GM21717 (cell line): ENCODE measurements around the gene ZDHHC13.

Source experiments
- ATAC-seq: cut with Tn5 transposase; IDR thresholded peaks from one replicate; pipeline ENCODE4 v1.9.1; 2021; ENCODE audit warnings: mild to moderate bottlenecking, moderate library complexity; ENCODE audit not compliant: unreplicated experiment

Gene ZDHHC13, protein sequence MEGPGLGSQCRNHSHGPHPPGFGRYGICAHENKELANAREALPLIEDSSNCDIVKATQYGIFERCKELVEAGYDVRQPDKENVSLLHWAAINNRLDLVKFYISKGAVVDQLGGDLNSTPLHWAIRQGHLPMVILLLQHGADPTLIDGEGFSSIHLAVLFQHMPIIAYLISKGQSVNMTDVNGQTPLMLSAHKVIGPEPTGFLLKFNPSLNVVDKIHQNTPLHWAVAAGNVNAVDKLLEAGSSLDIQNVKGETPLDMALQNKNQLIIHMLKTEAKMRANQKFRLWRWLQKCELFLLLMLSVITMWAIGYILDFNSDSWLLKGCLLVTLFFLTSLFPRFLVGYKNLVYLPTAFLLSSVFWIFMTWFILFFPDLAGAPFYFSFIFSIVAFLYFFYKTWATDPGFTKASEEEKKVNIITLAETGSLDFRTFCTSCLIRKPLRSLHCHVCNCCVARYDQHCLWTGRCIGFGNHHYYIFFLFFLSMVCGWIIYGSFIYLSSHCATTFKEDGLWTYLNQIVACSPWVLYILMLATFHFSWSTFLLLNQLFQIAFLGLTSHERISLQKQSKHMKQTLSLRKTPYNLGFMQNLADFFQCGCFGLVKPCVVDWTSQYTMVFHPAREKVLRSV

DNA sequence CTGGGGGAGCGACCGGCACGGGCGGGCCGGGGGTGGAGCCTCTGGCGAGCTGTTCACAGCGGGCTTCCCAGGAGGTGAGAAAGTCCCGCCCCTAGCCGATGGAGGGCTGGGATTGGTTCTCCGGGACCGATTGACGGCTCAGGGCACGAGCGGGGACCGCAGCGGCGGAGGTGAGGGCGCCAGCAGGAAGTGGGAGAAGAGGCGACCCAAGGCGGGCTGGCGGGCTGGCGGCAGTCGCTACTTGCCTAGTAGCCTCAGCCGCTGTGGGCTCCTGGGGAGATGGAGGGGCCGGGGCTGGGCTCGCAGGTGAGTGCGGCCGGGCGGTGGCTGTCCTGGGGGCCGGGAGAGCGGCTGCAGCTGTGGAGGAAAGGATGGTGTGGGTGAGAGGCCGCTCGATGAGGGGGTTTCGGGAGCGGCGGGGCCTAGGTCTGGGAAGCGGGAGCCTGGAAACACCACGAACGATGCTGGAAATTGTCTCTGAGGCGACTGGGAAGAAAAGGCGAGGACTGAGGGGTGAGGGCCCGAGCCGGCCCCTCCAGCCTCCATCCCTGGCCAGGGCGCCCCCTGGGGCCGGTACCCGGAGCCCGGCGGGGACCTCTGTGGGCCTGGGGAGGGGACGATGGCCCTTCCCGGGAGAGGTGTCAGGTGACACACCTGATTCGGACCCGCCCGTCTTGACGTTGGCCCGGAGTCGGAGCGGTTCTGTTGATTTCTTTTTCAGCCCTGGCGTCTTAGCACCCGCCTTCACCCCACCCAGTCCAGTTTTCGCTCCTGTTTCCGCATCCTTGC is at the start of gene ZDHHC13:
Gene ZDHHC13, plus strand, starts transcription at position 198 of the 789 bp plus-strand sequence. Its CDS starts 82 bp downstream, at position 280.
- ATAC-seq, result peak; percentile 99

DNA sequence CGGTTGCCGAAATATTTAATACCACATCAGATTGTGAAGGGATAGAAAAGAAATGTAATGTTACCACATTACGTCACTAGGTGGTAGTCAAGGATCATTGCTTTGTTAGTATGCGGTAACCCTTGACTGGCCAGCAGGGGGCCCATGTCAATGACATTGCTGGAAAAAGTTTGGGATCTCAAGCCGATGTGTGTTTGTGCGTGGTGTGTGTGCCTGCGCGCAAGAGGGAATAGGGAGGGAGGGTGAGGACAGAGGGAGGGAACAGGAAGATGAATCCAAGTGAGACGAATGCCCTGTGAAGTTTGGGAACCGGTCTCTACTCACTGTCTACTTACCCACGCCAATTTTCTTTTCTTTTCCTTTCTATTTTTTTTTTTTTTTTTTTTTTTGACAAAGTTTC is 45.7 kb upstream of the ZDHHC13 start:
- peak; percentile 96 for ATAC-seq

DNA sequence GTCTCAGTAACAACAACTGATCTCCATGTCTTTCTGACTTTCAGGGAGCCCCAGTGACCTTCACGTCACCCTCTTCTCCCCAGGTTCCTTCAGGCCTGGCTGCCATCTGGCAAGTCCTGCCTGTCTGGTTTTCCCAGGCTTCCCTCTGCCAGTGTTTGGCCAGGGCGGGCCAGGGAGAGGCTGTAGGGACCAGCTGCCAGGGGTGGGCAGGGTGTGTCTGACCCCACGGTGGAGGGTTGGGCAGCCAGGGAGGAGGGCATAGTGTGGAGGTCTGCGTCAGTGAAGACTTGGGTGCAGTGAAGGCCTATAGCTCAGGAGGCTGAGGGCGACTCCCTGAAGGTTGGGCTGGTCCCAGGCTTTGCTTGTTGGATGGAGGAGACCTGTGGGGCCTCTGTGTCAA is 44.5 kb upstream of the ZDHHC13 start:
- ATAC-seq, result no peak

DNA sequence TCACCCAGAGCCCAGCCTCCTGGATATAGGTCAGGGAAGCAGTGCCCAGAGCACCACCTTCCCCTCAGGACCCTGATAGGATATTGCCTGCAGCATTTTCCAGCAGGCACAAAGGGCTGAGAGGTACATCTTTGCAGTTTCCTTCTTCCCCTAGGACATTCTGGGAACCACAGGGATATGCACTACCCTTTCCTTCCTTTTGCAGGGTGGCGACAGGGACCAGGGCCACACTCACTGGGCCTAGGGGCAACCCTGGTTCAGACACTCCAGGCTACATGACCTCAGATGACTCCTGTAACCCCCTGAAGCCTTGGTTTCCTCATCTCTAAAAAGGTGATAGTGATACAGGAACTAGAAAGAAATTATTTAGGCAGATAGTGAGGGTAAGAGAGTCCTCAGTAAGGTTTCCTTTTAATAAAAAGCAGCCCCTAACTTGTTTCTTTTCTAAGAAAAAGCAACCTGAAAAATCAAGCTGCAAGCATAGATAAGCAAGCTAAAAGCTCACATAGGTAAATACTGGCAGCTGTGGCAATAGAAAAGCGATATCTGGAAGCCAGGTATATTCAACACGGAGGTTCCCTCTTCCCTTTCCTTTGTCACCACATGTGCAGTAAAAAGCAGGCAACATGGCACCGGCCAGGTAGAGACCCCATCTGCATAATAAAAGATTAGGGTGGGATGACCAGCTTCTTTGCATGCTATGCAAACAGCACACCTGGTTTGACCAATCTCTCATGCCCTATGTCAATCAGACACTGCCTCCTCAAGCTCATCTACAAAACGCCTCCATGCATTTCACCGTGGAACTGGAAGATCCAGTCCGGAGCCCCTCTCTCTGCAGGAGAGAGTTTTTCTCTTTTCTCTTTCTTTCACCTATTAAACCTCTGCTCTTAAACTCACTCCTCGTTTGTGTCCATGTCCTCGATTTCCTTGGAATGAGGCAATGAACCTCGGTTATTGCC is 43.2 kb upstream of the ZDHHC13 start:
- ATAC-seq, result no peak

DNA sequence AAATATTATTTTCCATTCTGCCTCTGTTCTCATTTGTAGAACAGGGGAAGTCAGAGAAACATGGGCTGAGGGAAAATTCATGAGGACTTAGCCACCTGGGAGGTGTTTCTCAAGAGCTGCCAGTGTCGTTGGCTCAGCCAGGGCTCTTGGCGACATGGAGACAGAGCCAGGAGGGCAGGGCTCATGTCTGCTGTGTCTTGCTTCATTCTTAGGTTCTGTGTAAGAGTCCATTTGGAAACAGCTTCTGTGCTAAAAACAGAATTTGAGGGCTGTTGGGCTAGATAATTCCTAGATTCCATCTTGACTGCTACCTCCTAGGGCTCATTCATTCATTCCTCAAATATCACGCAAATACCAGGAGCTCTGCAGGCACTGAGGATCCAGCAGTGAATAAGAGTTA is 41.3 kb upstream of the ZDHHC13 start:
- ATAC-seq, result no peak

DNA sequence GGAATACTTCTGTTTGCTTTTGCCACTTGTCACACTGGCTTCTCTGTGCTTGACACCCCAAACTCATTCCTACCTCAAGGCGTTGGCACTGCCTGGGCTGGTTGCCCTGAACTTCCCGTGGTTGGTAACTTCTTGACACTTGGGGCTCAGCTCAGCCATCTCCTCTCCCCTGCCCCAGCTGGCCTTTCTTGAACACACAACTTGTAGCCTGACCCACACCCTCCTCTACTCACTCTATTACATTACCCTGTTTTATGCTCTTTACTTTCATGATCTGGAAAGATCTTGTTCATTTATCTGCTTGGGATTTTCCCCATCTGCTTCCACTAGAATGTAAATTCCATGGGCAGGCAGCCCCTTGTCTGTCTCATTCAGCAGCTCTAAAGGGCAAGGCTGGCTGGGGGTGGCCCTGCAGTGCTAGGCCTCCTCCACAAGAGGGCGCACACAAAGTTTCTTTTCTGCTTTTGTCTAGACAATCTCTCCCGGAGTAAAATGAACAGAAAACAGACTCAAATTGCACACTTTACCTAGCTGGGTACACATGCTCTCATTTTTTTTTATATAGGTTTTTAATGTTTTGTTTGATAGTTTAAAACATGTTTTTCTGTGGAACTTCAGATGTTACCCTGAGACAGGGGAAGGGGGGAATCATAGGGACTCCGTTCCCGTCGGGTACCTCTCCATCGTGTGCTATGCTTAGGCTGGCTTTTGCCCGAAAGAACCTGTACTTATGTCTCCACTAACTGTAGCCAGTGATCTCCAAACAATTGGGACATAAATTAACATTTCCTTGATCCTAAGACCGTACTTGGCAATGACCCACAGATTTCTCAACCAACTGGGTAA is 40.0 kb upstream of the ZDHHC13 start:
- ATAC-seq, result no peak

DNA sequence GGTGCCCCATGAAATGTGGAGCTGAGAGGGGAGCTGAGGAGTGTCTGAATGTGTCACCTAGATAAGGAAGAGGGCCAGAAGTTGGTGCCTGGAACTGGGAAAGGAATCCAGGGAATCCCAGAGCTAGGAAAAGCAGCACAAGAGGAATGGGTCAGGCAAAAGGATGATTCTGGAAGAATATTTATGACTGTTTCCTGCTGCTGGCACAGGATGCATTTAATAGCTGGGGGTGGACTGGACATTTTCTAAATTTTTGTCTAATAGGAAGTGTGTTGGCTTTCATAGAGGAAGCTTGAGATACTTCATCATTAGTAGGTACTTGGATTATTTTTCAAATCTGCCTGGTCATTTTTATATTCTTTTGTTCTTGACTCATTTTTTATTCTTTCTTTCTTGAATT is 39.0 kb upstream of the ZDHHC13 start:
- ATAC-seq, result no peak

DNA sequence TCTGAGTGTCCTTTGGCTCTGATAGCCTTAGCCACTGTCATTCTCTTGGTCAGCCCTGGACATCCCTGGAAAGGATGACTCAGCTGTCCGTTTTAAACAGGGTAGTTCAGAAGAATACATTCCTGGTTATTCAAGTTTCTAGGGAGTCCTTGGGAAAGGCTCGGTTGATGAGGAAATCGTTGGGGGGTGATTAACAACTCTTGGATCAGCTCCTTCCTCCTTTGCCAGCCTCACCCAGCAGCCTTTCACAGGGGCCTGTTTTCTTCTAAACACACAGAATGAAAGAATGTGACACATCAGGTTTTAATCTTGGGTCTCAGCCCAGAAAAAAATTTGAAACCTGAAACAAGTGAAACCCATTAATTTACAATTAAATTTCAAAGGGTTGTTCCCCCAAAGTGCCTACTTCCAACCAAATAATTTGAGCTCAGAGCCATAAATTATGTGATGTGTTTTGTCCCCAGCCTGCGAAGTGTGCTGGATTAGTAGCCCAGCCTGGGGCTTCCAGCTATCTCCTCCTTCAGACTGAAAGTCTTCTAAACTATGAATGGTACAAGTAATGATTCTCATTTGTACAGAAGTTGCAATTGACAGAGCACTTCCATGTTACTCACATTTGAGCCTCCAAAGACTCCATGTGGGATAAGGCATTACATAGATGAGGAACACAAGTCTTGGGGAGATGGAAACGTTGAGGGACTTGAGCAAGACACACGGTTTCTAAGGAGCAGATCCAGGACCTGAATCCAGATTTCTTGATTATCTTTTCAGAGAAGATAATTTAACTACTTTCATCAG is 37.1 kb upstream of the ZDHHC13 start:
- ATAC-seq, result no peak

DNA sequence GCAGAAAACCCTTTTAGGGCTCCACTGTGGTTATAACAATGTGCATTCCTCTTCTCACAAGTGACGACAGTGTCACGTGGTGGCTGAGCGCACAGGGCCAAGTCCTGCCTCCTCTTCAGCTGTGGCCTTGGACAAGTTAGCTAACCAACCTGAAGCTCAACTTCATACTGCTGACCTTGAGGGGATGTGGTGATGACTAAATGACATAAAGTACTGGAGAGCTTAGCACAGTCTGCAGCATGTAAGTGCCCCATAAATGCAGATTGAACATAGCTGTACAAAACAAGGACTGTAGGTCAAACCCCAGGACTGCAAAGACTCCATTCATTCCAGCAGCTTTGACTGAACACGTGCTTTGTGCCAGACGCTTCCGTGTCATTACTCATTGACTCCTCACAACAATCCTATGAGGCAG is 36.4 kb upstream of the ZDHHC13 start:
- ATAC-seq, result no peak

DNA sequence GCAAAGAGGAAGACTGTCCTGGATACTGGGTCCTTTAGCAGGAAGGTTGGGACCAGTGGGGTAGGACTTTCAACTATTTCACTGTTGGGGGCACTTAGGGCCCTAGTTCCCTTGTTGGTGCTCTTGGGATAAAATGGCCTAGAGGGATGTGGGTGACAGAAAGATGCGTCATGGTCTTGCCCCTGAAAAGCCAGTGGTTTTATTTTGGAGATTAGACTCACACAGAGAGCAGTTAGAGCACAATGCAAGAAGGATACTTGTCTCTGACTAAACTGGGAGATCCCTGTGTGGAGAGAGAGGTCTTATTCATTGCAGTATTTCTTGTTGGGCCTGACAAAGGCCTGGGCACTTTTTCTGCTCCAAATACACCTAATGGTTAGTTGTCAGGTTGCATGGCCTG is 33.8 kb upstream of the ZDHHC13 start:
- ATAC-seq, result no peak

DNA sequence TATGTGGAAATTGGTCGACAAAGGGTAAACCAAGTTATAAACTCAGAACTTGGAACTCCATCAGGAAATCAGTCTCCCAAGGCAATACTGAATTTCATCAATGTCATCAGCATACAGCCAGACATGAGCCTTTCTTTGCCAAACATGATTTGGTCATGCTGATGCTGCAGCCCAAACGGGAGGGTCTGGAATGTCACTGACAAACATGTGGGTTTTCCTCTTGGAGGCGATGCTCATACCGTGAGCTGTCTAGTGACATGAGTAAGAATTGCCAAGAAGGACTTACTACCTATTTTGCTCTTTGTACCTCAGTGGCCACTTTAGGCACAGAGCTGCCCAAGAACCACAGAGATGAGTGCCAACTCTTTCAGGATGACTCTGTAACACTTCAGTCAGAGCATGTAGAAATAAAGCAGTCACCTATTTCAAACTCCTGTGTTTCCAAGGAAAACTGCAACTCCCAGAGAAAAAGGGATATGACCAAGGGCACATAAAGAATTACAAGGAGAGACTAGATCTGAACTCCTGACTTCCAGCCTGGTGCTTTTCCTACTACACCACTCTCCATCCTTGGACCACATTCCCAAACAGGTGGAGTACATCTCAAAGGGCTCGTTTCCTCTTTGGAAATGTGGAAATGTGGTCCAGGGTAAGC is 32.2 kb upstream of the ZDHHC13 start:
- no peak for ATAC-seq

DNA sequence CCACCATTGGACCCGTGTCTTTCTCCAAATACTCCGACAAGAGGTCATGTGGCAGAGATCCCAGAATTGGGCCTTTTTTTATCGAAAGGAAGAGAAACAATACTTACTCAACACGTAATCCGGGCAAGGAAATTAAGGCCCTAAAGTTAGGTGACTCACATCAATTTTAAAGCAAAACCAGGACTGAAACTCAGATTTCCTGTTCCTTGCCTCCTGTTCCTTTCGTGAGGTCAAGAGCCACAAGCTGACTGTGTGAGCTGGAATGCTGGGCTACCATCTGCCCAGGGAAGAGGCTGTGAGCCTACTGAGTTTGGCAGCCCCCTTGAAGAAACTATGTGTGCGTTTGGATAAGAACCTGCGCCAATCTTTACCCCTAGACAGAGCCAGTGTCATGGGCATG is 29.3 kb upstream of the ZDHHC13 start:
- no peak for ATAC-seq

DNA sequence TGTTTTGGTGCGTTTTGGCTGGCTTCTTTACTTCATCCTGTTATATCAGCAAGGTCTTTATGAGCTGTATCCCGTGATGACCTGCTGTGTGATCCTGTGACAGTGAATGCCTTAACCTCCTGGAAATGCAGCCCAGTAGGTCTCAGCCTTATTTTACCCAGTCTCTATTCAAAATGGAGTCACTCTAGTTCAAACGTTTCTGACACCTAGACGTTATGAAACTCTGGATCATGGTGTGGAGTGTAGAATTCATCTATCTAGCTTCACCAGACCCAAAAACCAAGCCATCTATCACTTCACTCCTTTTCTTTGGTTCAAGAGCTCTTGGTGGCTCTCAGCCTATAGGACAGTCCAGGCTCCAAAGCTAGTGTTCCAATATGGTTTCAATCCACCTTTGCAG is 28.2 kb upstream of the ZDHHC13 start:
- no peak for ATAC-seq

DNA sequence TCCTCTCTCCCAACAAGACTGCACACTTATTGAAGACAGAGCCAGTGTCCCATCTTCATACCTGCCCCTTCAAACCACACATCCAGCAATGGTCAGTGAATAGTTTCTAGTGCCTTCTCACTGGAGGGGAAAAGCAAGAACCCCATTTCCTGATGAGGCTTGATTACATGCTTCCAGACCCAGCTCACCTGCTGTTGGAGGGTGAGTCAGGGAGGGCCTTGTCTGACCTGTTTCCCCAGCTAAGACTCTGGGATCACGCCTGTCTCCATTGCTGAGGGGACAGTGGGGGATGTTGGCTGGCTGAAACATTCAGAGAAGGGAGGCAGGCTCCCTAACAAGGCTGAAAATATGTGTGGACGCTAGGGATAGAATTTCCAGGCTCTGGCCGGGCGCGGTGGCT is 27.5 kb upstream of the ZDHHC13 start:
- ATAC-seq, result no peak

DNA sequence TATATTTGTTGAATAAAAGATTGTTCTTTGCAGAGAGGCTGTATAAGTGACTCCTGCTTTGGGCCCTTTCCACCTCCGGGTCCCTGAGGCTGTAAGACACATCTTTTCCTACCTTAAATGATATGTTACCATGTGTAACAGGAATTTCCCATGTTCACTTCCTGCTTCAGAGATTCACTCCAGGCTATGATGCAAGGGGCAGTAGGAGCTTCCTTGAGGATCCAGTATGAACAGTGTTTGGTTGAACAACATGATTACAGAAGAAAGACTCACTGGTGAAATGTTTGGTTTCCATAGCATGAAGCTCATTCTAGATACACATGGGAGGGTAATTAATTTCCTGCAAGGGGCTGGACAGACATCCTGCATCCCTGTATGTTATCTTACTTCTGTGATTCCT is 25.6 kb upstream of the ZDHHC13 start:
- no peak for ATAC-seq

DNA sequence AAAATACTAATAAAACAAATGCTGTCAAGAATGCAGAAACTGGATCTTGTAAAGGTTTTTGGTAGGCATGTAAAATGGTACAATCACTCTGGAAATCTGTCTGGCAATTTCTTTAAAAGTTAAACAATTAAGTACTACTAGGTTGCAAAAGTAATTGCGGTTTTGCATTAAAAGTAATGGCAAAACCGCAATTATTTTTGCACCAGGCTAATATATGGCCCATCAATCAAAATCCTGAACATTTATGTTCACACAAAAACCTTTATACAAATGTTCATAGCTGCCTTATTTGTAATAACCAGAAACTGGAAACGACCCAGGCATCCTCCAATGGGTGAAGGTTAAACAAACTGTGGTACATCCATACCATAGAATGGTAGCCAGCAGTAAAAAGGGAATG is 24.6 kb upstream of the ZDHHC13 start:
- no peak for ATAC-seq

DNA sequence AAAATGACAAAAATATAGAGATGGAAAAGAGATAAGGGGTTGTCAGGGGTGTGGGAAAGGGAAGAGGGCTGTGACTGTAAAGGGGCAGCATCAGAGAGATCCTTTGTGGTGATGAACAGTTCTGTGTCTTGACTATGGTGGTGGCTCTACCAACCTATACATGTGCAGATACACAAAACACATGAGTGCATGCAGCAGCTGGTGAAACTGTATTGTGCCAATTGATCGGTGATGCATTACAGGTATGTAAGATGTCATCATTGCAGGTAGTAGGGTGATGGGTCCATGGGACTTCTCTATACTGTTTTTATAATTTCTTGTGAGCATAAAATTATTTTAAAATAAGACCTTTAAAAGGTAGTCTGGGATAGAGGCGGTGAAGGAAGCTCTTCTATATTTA is 24.1 kb upstream of the ZDHHC13 start:
- no peak for ATAC-seq

DNA sequence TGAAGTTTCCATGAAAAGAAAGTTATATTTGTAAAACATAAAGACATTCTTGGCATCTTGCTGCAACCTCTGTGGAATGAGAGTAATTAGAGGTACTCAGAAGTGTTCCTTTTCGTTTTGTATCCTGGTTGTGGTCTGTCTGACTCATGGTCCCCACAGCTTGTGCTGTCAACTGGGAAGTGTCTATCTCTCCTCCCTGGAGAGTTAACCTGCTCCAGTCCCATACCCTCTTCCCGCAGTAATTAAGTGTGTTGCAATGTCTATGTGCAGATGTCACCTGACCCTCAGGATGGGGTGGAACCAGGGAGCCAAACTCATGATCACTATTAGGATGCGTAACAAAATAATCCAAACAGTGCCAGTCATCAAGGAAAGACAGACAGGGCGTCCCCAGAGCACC is 23.0 kb upstream of the ZDHHC13 start:
- no peak for ATAC-seq
